Bronchial epithelial cell (primary cell): ENCODE results near the gene GMFB. TPM values are rescaled to one million over a fixed set of nuclear protein-coding genes. Genes with fewer than 3 reads are reported as not detected.

Experiments
- DNase-seq: peaks from one replicate; pipeline ENCODE4 v3.0.0-alpha.2; 2010; ENCODE audit warnings: low read depth
- FAIRE-seq: peaks from 2 replicates; lab custom pipeline; 2011; peaks lifted over from hg19 to GRCh38; lab: Jason Lieb, UNC
- H3K27me3 ChIP-seq: 2 replicates; pipeline ENCODE4 v1.5.1; 2011; ENCODE audit warnings: low read length; ENCODE audit not compliant: control insufficient read depth, insufficient read depth
- H3K36me3 ChIP-seq: 2 replicates; pipeline ENCODE4 v1.5.1; 2011; ENCODE audit warnings: low read length; ENCODE audit not compliant: control insufficient read depth, insufficient read depth
- H3K4me3 ChIP-seq: 2 replicates; pipeline ENCODE4 v1.5.1; 2011; ENCODE audit warnings: mild to moderate bottlenecking, low read depth, low read length, control low read depth
- total RNA-seq: library from RNA; depleted of rRNA; stranded (reverse); fragments of >200 nt; gene quantifications from 2 replicates; pipeline ENCODE4 v1.2.1, GENCODE V29; 2014
- TF ChIP-seq, protein P1 (sequence below): IDR thresholded peaks from 2 replicates; pipeline ENCODE4 v1.5.1; 2011; ENCODE audit warnings: mild to moderate bottlenecking, moderate library complexity, low read length, control low read depth, inconsistent platforms; ENCODE audit not compliant: insufficient read depth, severe bottlenecking

Gene GMFB
- total RNA-seq, 1 donor from 2014 or later: 55.0 TPM

DNA sequence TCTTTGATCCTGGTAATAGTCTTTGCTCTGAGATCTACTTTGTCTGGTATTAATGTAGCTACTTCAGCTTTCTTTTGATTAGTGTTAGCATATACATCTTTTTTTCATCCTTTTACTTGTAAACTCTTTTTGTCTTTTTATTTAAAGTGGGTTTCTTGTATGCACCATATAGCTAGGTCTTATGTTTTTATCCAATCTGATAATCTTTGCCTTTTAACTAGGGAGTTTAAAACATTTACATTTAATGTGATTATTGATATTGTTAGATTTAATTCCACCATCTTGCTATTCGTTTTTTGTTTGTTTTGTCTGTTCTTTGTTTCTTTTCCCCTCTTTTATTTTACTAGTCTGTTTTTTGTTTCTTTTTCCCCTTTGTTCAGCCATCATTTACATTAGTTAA, 26.9 kb upstream of the GMFB start:
- H3K4me3 ChIP-seq: no peak overlapping the region
- FAIRE-seq: no peak
- no peaks in the 10 kb centered on the region for H3K27me3 ChIP-seq
- TF ChIP-seq, protein P1, sequence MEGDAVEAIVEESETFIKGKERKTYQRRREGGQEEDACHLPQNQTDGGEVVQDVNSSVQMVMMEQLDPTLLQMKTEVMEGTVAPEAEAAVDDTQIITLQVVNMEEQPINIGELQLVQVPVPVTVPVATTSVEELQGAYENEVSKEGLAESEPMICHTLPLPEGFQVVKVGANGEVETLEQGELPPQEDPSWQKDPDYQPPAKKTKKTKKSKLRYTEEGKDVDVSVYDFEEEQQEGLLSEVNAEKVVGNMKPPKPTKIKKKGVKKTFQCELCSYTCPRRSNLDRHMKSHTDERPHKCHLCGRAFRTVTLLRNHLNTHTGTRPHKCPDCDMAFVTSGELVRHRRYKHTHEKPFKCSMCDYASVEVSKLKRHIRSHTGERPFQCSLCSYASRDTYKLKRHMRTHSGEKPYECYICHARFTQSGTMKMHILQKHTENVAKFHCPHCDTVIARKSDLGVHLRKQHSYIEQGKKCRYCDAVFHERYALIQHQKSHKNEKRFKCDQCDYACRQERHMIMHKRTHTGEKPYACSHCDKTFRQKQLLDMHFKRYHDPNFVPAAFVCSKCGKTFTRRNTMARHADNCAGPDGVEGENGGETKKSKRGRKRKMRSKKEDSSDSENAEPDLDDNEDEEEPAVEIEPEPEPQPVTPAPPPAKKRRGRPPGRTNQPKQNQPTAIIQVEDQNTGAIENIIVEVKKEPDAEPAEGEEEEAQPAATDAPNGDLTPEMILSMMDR: no peak
- no peak for DNase-seq
- no peaks in the 10 kb centered on the region for H3K36me3 ChIP-seq

DNA sequence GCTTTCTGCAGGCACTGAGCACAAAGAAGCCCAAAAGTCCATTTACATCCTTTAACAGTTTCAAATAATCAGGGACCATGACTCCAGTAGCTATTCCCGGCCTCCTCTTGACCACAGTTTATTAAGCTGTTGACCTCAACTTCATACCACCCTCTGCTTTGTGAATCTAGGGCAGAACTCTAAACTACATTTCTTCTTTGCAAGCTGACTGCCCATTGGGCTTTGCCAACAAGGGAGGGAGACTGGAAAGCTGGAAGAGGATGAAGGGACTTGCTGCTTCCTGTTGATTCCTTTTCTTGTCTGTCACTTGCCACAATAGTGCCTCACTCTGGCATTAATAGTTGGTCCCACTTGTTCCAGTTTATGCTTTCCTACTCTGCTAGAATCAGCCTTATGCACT, 23.6 kb upstream of the GMFB start:
- DNase-seq (no peak), FAIRE-seq (no peak)
- Histone ChIP-seq H3K4me3 (no peak overlapping the region), H3K36me3 (no peaks in the 10 kb centered on the region), H3K27me3 (no peaks in the 10 kb centered on the region)
- TF ChIP-seq, protein P1: no peak

DNA sequence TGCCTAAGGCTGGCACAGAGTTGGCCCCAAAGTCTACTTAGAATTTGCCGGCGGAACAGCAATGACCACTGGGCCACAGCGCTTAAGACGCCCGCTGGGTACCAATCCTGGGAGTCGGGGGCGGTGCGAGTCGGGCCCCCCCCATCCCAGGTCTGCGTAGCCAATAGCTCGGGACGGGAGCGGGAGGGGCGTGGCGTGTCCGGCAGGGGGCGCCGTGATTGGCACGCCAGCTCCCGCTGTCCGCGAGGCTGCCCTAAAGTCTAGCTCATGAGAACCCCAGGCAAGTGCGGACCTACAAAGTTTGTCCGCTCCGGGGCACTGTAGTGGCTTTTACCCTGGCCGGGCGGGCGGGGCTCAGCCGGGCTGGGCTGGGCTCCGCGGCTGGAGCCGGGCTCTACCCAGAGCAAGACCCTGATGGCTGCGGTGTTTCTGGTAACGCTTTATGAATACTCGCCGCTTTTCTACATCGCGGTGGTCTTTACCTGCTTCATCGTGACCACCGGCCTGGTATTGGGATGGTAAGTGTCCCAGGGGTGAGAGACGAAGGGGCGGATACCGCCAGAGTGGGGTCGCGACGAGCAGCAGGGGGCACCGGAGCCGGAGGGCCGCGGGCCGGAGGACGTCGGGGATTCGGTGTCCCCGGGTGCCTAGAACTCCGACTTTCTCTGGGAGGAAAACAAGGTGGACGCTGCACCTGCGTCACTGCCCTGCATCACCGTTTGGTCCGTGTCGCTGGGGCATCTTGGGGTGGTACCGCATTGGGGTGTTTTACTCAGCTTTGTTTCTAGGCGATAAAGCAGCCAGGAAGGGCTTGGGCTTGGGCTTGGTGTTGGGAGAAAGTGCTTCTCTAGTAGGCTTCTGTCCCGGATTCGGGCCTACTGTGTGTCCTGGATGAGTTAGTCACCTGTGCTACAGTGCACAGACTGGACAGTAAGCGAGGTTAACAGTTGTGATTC, 21.0 kb upstream of the GMFB start, which contains the start of gene CGRRF1:
Gene CGRRF1 (plus strand): TSS at position 361 of the 956 bp plus-strand sequence. CDS start 54 bp downstream, at position 415.
- FAIRE-seq (no peak), DNase-seq (peak; percentile 90)
- Histone ChIP-seq H3K4me3 (peak within 1 kb of the TSS; percentile 85), H3K36me3 (no peaks in the 10 kb centered on the region), H3K27me3 (no peaks in the 10 kb centered on the region)
- TF ChIP-seq, protein P1: peak; percentile 55

DNA sequence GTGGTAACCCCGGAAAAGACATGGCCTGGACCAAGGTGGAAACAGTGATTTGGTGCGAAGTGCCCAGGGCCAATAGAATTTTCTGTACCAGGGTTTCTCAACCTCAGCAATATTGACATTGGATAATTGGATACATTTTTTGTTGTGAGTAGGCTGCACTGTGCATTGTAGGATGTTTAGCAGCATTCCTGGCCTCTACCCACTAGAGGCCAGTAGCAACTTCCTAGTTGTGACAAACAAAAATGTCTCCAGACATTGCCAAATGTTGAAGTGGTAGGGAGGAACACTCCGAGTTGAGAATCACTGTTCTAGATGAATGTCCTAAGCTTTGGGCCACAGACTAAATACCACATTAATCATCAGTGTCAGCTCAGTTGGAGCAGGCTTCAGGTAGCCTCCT, 14.7 kb upstream of the GMFB start:
- H3K4me3 ChIP-seq: no peak overlapping the region
- no peaks in the 10 kb centered on the region for H3K27me3 ChIP-seq
- FAIRE-seq: peak; percentile 13
- TF ChIP-seq, protein P1: peak; percentile 59
- DNase-seq: peak; percentile 36
- no peaks in the 10 kb centered on the region for H3K36me3 ChIP-seq

DNA sequence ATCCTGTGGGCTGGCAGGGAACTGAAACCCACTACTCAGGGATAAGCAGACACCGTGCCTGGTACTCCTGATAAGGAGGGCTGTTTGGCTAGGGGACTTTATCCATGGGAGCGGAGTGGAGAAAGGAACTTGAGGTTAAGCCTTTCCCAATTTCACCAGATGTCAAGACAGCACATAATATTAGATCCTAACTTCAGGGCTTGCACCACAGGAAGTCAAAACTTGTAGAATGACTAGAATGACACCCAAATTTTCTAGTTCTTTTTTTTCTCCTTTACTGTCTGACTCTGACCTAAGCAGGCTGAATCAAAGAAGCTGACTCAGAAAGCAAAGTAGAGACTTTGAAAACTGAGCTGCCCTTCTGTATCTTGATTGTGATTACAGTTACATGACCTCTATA, 13.8 kb upstream of the GMFB start:
- Histone ChIP-seq H3K4me3 (no peak overlapping the region), H3K36me3 (no peaks in the 10 kb centered on the region), H3K27me3 (no peaks in the 10 kb centered on the region)
- FAIRE-seq: no peak
- TF ChIP-seq, protein P1: no peak
- no peak for DNase-seq
